Endothelial cell (in vitro differentiated cells): ENCODE measurements around the gene MYRFL. TPM values are rescaled to one million over a fixed set of nuclear protein-coding genes. Genes with fewer than 3 reads are reported as not detected.

Experiments used
- DNase-seq: peaks from one replicate; pipeline ENCODE4 v3.0.0; 2021; ENCODE audit warnings: low spot score
- H3K27ac Mint-ChIP-seq: one replicate; pipeline ENCODE4 v1.8.0; 2021; ENCODE audit warnings: mixed read lengths, inconsistent platforms; ENCODE audit not compliant: unreplicated experiment
- H3K27me3 Mint-ChIP-seq: one replicate; pipeline ENCODE4 v1.8.0; 2021; ENCODE audit warnings: mild to moderate bottlenecking, moderate library complexity, mixed read lengths, inconsistent platforms; ENCODE audit not compliant: unreplicated experiment
- H3K36me3 Mint-ChIP-seq: one replicate; pipeline ENCODE4 v1.8.0; 2021; ENCODE audit warnings: mild to moderate bottlenecking, low read depth, mixed read lengths, inconsistent platforms; ENCODE audit not compliant: unreplicated experiment
- H3K4me1 Mint-ChIP-seq: one replicate; pipeline ENCODE4 v1.8.0; 2021; ENCODE audit warnings: mild to moderate bottlenecking, mixed read lengths, inconsistent platforms; ENCODE audit not compliant: unreplicated experiment
- H3K4me3 Mint-ChIP-seq: one replicate; pipeline ENCODE4 v1.8.0; 2021; ENCODE audit warnings: mild to moderate bottlenecking, mixed read lengths, inconsistent platforms; ENCODE audit not compliant: unreplicated experiment
- H3K9me3 Mint-ChIP-seq: one replicate; pipeline ENCODE4 v1.8.0; 2021; ENCODE audit warnings: mixed read lengths, inconsistent platforms; ENCODE audit not compliant: unreplicated experiment
- total RNA-seq: library from RNA; stranded (reverse); fragmentation: NEBNext Ultra II Directional; extraction: Animal tissue kit (Norgen Biotek cat#: 25700); gene quantifications from one replicate; pipeline ENCODE4 v1.2.1, GENCODE V29; 2021; ENCODE audit not compliant: unreplicated experiment
- TF ChIP-seq, protein P1 (sequence below): fragments of 200-600 bp; sonication (generic); IDR thresholded peaks from one replicate; pipeline ENCODE4 v1.5.0; 2021; ENCODE audit warnings: antibody characterized with exemption; ENCODE audit not compliant: unreplicated experiment

Gene MYRFL
- total RNA-seq, 1 donor from 2014 or later: 0.69 TPM

GRCh38 chr12:69919495-69919894 is 94.5 kb downstream of the MYRFL start:
- no peaks in the 10 kb centered on the region for H3K9me3 Mint-ChIP-seq
- H3K36me3 Mint-ChIP-seq: peaks cover 4% of the 10 kb centered on the region
- H3K4me3 Mint-ChIP-seq: no peak overlapping the region
- H3K27ac Mint-ChIP-seq: no peak overlapping the region
- H3K27me3 Mint-ChIP-seq: peaks cover 1% of the 10 kb centered on the region
- TF ChIP-seq, protein P1, sequence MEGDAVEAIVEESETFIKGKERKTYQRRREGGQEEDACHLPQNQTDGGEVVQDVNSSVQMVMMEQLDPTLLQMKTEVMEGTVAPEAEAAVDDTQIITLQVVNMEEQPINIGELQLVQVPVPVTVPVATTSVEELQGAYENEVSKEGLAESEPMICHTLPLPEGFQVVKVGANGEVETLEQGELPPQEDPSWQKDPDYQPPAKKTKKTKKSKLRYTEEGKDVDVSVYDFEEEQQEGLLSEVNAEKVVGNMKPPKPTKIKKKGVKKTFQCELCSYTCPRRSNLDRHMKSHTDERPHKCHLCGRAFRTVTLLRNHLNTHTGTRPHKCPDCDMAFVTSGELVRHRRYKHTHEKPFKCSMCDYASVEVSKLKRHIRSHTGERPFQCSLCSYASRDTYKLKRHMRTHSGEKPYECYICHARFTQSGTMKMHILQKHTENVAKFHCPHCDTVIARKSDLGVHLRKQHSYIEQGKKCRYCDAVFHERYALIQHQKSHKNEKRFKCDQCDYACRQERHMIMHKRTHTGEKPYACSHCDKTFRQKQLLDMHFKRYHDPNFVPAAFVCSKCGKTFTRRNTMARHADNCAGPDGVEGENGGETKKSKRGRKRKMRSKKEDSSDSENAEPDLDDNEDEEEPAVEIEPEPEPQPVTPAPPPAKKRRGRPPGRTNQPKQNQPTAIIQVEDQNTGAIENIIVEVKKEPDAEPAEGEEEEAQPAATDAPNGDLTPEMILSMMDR: no peak
- DNase-seq: no peak
- peaks cover 2% of the 10 kb centered on the region for H3K4me1 Mint-ChIP-seq

GRCh38 chr12:69921831-69922230 is 96.8 kb downstream of the MYRFL start:
- H3K9me3 Mint-ChIP-seq: no peaks in the 10 kb centered on the region
- H3K36me3 Mint-ChIP-seq: peaks cover 4% of the 10 kb centered on the region
- TF ChIP-seq, protein P1: no peak
- no peak overlapping the region for H3K4me3 Mint-ChIP-seq
- no peak for DNase-seq
- peaks cover 3% of the 10 kb centered on the region for H3K27me3 Mint-ChIP-seq
- no peak overlapping the region for H3K27ac Mint-ChIP-seq
- H3K4me1 Mint-ChIP-seq: peaks cover 11% of the 10 kb centered on the region

GRCh38 chr12:69922999-69923398 is 98.0 kb downstream of the MYRFL start:
- TF ChIP-seq, protein P1: no peak
- DNase-seq: no peak
- H3K27ac Mint-ChIP-seq: no peak overlapping the region
- no peaks in the 10 kb centered on the region for H3K9me3 Mint-ChIP-seq
- H3K4me1 Mint-ChIP-seq: peaks cover 17% of the 10 kb centered on the region
- peaks cover 3% of the 10 kb centered on the region for H3K27me3 Mint-ChIP-seq
- H3K4me3 Mint-ChIP-seq: no peak overlapping the region
- no peaks in the 10 kb centered on the region for H3K36me3 Mint-ChIP-seq

- Mint-ChIP-seq H3K9me3 (no peaks in the 10 kb centered on the region), H3K27ac (no peak overlapping the region), H3K4me3 (no peak overlapping the region), H3K27me3 (peaks cover 3% of the 10 kb centered on the region), H3K4me1 (peaks cover 27% of the 10 kb centered on the region), H3K36me3 (no peaks in the 10 kb centered on the region)
- TF ChIP-seq, protein P1: no peak
- DNase-seq: no peak
Measured at GRCh38 chr12:69925291-69925690, 100.3 kb downstream of the MYRFL start.

DNA sequence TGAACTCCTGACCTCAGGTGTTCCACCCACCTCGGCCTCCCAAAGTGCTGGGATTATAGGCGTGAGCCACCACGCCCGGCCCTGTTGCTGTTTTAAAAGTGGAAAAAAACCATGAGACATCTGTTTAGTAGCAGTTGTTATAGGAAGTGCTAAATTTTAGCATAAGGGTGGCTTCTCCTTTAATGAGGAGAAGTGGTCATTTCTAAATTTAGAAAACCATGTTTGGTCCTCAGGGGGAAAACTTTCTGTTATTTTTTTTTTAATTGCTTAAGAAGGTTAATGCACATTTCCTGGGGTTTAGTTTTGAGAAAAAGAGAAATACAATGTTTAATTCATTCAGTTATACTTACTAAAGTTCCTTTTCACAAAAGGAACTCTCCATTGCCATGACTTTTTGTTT is 102.1 kb downstream of the MYRFL start:
- Mint-ChIP-seq H3K9me3 (no peaks in the 10 kb centered on the region), H3K36me3 (no peaks in the 10 kb centered on the region), H3K4me3 (no peak overlapping the region), H3K27ac (no peak overlapping the region), H3K4me1 (peaks cover 39% of the 10 kb centered on the region), H3K27me3 (peaks cover 2% of the 10 kb centered on the region)
- TF ChIP-seq, protein P1: no peak
- no peak for DNase-seq
